Nephron (organoid): ENCODE measurements around the gene TOR1AIP2.

Experiments used
- H3K27ac Mint-ChIP-seq, 3 experiments: 2 replicates each; pipeline ENCODE4 v1.8.0; 2020; ENCODE audit warnings: mixed read lengths in 3 of 3, mild to moderate bottlenecking in 2 of 3, moderate library complexity in 1 of 3
- H3K27me3 Mint-ChIP-seq: 2 replicates; pipeline ENCODE4 v1.8.0; 2021; ENCODE audit warnings: low read depth, mild to moderate bottlenecking, moderate library complexity, mixed read lengths
- H3K36me3 Mint-ChIP-seq: 2 replicates; pipeline ENCODE4 v1.8.0; 2020; ENCODE audit warnings: low read depth, mixed read lengths
- H3K4me1 Mint-ChIP-seq: 2 replicates; pipeline ENCODE4 v1.8.0; 2020; ENCODE audit warnings: mixed read lengths
- H3K4me3 Mint-ChIP-seq, 3 experiments: 2 replicates each; pipeline ENCODE4 v1.8.0; 2020; ENCODE audit warnings: mild to moderate bottlenecking in 3 of 3, mixed read lengths in 3 of 3, moderate library complexity in 2 of 3
- H3K9me3 Mint-ChIP-seq: 2 replicates; pipeline ENCODE4 v1.8.0; 2020; ENCODE audit warnings: mixed read lengths
- TF ChIP-seq, protein P1 (sequence below), 3 experiments: fragments of 200-600 bp; sonication (generic); IDR thresholded peaks; one replicate each; pipeline ENCODE4 v1.5.0; 2021; ENCODE audit warnings: antibody characterized with exemption in 3 of 3; ENCODE audit not compliant: unreplicated experiment in 3 of 3

Gene TOR1AIP2

DNA sequence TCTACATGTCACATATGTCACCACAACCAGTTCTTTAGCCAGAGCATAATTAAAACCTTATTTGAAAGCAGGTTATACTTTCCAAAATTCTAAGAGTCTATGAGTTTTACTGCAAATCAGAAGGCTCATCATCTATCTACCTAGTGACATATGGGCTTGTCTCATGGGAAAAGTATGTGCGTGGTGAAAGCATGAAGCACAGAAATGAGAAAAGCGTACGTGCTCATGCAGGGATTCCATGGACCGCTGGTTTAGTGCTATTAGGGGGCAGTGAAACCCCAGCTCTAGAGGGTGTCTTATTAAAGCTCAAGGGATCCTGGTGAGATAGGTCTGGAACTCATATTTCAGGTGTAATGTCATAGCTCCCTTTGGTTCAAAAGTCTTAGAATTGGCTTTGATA, 84.3 kb downstream of the TOR1AIP2 start:
- Mint-ChIP-seq H3K4me1 (peaks cover 13% of the 10 kb centered on the region), H3K27ac (no peak overlapping the region)

More for the DNA sequence above, 84.3 kb downstream of the TOR1AIP2 start:
- Mint-ChIP-seq H3K27me3 (peaks cover 2% of the 10 kb centered on the region), H3K36me3 (no peaks in the 10 kb centered on the region), H3K4me3 (no peak overlapping the region), H3K9me3 (no peaks in the 10 kb centered on the region)
- TF ChIP-seq, protein P1, sequence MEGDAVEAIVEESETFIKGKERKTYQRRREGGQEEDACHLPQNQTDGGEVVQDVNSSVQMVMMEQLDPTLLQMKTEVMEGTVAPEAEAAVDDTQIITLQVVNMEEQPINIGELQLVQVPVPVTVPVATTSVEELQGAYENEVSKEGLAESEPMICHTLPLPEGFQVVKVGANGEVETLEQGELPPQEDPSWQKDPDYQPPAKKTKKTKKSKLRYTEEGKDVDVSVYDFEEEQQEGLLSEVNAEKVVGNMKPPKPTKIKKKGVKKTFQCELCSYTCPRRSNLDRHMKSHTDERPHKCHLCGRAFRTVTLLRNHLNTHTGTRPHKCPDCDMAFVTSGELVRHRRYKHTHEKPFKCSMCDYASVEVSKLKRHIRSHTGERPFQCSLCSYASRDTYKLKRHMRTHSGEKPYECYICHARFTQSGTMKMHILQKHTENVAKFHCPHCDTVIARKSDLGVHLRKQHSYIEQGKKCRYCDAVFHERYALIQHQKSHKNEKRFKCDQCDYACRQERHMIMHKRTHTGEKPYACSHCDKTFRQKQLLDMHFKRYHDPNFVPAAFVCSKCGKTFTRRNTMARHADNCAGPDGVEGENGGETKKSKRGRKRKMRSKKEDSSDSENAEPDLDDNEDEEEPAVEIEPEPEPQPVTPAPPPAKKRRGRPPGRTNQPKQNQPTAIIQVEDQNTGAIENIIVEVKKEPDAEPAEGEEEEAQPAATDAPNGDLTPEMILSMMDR (IDR thresholded peaks at IDR 0.05; ENCODE audit: unreplicated experiment in 3 of 3) = no peak
